GM10248 (cell line): ENCODE results near the gene IL1RAPL1.
"Not testable (repeated sequence)": the region's sequence is repeated elsewhere in the genome, so short reads cannot be mapped to it uniquely, and the experiment has no call there.

Source experiments
- CTCF ChIA-PET: fragments of 300-600 bp; sonication (Branson Sonifier 250); formaldehyde crosslinking; extraction: SDS; loops from one replicate; lab custom pipeline; 2021; ENCODE audit warnings: antibody characterized with exemption; lab: Yijun Ruan, JAX
- POLR2A ChIA-PET: fragments of 350-650 bp; sonication (Branson Sonifier 250); formaldehyde crosslinking; extraction: SDS; loops from one replicate; lab custom pipeline; 2020; ENCODE audit warnings: antibody characterized with exemption; lab: Yijun Ruan, JAX
- DNase-seq: peaks from one replicate; pipeline ENCODE4 v3.0.0; 2012; ENCODE audit errors: extremely low spot score
- CTCF ChIP-seq: IDR thresholded peaks from 2 replicates; pipeline ENCODE4 v1.5.1; 2012; ENCODE audit warnings: mild to moderate bottlenecking, low read depth; ENCODE audit errors: extremely low read depth, missing control alignments, control extremely low read depth

The IL1RAPL1 gene

GRCh38 chrX:28717864-28718263, 130.6 kb downstream of the IL1RAPL1 start:
- CTCF ChIA-PET: no interaction called here
- DNase-seq: no peak
- POLR2A ChIA-PET: no interaction called here
- TF ChIP-seq CTCF: no peak

- TF ChIP-seq CTCF: no peak
- no peak for DNase-seq
- ChIA-PET POLR2A (no interaction called here), CTCF (no interaction called here)
Observed at GRCh38 chrX:28718450-28718849, 131.2 kb downstream of the IL1RAPL1 start.

- CTCF ChIA-PET: no interaction called here
- no peak for TF ChIP-seq CTCF
- POLR2A ChIA-PET: no interaction called here
- no peak for DNase-seq
Observed at GRCh38 chrX:28719620-28720019, 132.4 kb downstream of the IL1RAPL1 start.

- no peak for TF ChIP-seq CTCF
- ChIA-PET CTCF (no interaction called here), POLR2A (no interaction called here)
- no peak for DNase-seq
Observed at GRCh38 chrX:28752330-28752729, 165.1 kb downstream of the IL1RAPL1 start.

- DNase-seq: no peak
- POLR2A ChIA-PET: no interaction called here
- CTCF ChIA-PET: no interaction called here
- no peak for TF ChIP-seq CTCF
Observed at GRCh38 chrX:28756175-28756574, 168.9 kb downstream of the IL1RAPL1 start.

- no peak for TF ChIP-seq CTCF
- ChIA-PET POLR2A (no interaction called here), CTCF (no interaction called here)
- DNase-seq: no peak
Observed at GRCh38 chrX:28756647-28757046, 169.4 kb downstream of the IL1RAPL1 start.

GRCh38 chrX:28757290-28757689, 170.0 kb downstream of the IL1RAPL1 start:
- TF ChIP-seq CTCF: no peak
- CTCF ChIA-PET: no interaction called here
- POLR2A ChIA-PET: no interaction called here
- no peak for DNase-seq

- CTCF ChIA-PET: not testable (repeated sequence)
Observed at GRCh38 chrX:28766561-28766960, 179.3 kb downstream of the IL1RAPL1 start.

More at GRCh38 chrX:28766561-28766960, 179.3 kb downstream of the IL1RAPL1 start:
- POLR2A ChIA-PET, DNase-seq: not testable (repeated sequence)
